Loucy (cell line): Measurements from ENCODE around the gene SKAP2.

Source experiments
- H2AFZ ChIP-seq: fragments of 200-600 bp; sonication (generic); 2 replicates; pipeline ENCODE4 v1.6.0; 2016; ENCODE audit warnings: antibody characterized with exemption, mild to moderate bottlenecking, low read length, moderate library complexity
- H3F3A ChIP-seq: fragments of 200-600 bp; 2 replicates; pipeline ENCODE4 v1.6.0; 2016; ENCODE audit warnings: antibody characterized with exemption, low read depth, mild to moderate bottlenecking
- H3K27me3 ChIP-seq: fragments of 200-600 bp; sonication (generic); 2 replicates; pipeline ENCODE4 v1.6.1; 2014; ENCODE audit warnings: low read length, mild to moderate bottlenecking; ENCODE audit not compliant: insufficient read depth, poor library complexity, severe bottlenecking
- H3K36me3 ChIP-seq: fragments of 200-600 bp; sonication (generic); 2 replicates; pipeline ENCODE4 v1.6.1; 2016; ENCODE audit warnings: low read length; ENCODE audit not compliant: insufficient read depth
- H3K4me1 ChIP-seq: fragments of 200-600 bp; sonication (generic); 2 replicates; pipeline ENCODE4 v1.5.1; 2014; ENCODE audit warnings: low read length, mild to moderate bottlenecking; ENCODE audit not compliant: insufficient read depth, poor library complexity, severe bottlenecking
- H3K4me2 ChIP-seq: fragments of 200-600 bp; sonication (generic); 2 replicates; pipeline ENCODE4 v1.6.0; 2014; ENCODE audit warnings: antibody characterized with exemption, low read length, low read depth, mild to moderate bottlenecking; ENCODE audit not compliant: poor library complexity, severe bottlenecking
- H3K4me3 ChIP-seq: fragments of 200-600 bp; sonication (generic); 2 replicates; pipeline ENCODE4 v1.5.1; 2014; ENCODE audit warnings: low read length, mild to moderate bottlenecking, mixed read lengths; ENCODE audit not compliant: poor library complexity, severe bottlenecking
- H3K79me2 ChIP-seq: fragments of 200-600 bp; sonication (generic); 2 replicates; pipeline ENCODE4 v1.6.1; 2014; ENCODE audit warnings: low read length; ENCODE audit not compliant: insufficient read depth
- H3K9ac ChIP-seq: fragments of 200-600 bp; sonication (generic); 2 replicates; pipeline ENCODE4 v1.6.0; 2014; ENCODE audit warnings: mild to moderate bottlenecking, low read depth, low read length, moderate library complexity; ENCODE audit not compliant: poor library complexity, severe bottlenecking
- H3K9me2 ChIP-seq: fragments of 200-600 bp; sonication (generic); replicated peaks from 2 replicates; pipeline ENCODE4 v1.6.1; 2016; ENCODE audit warnings: low read depth, low read length, mixed read lengths
- H3K9me3 ChIP-seq: fragments of 200-600 bp; sonication (generic); 2 replicates; pipeline ENCODE4 v1.6.1; 2014; ENCODE audit warnings: mild to moderate bottlenecking, antibody characterized with exemption, low read length, low read depth; ENCODE audit not compliant: insufficient read depth
- H4K20me1 ChIP-seq: fragments of 200-600 bp; sonication (generic); 2 replicates; pipeline ENCODE4 v1.6.0; 2014; ENCODE audit warnings: antibody characterized with exemption, low read length, mild to moderate bottlenecking; ENCODE audit not compliant: insufficient read depth, poor library complexity, severe bottlenecking
- CTCF ChIP-seq: fragments of 200-600 bp; sonication (generic); conservative IDR thresholded peaks from 2 replicates; pipeline ENCODE4 v1.5.1; 2014; ENCODE audit warnings: mild to moderate bottlenecking, antibody characterized with exemption, low read length
- EZH2phosphoT487 ChIP-seq: fragments of 200-600 bp; IDR thresholded peaks from 2 replicates; pipeline ENCODE4 v1.6.1; 2018; ENCODE audit warnings: antibody characterized with exemption, mild to moderate bottlenecking, moderate library complexity, borderline replicate concordance

SKAP2 gene

GRCh38 chr7:26735976-26736600, 128.3 kb downstream of the SKAP2 start:
- Histone ChIP-seq H3K9me2 (no peaks in the 10 kb centered on the region), H2AFZ (no peak overlapping the region), H3K9ac (no peak overlapping the region), H3K4me2 (no peak overlapping the region), H3K4me3 (no peak overlapping the region), H3K36me3 (peaks cover 11% of the 10 kb centered on the region), H4K20me1 (no peaks in the 10 kb centered on the region), H3K79me2 (no peaks in the 10 kb centered on the region), H3K9me3 (no peaks in the 10 kb centered on the region), H3K4me1 (no peaks in the 10 kb centered on the region), H3K27me3 (no peaks in the 10 kb centered on the region), H3F3A (no peaks in the 10 kb centered on the region)
- TF ChIP-seq CTCF: no peak
- no peak for TF ChIP-seq EZH2phosphoT487

DNA sequence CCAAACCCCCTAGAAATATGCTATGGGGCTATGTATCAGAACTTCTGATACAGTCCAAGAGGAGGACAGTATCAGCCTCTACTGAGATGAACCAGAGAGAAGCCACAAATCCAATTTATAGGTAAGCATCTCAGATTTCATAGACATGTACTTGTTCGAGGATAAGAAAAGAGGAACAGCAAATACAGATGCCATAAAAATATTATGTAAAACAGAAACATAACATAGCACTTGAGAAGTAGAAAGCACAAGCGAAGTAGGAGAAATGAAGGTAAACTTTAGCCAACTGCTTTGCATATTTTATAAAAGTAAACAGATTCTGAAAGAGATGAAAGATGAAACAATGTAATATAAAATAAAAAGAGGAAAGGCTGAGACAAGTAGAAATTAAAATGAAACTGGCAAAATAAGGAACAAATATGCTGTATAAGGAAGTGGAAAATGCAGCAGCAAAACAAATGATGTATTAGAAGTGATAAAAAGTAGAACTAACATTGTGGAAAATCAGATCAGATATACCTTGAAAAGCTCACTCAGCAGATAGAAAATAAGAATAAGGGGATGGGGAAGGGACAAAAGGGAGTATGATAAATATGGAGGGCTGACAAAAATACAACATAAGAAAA, 135.1 kb downstream of the SKAP2 start:
- Histone ChIP-seq H3K27me3 (no peaks in the 10 kb centered on the region), H4K20me1 (no peaks in the 10 kb centered on the region), H3K36me3 (peaks cover 2% of the 10 kb centered on the region; the same call in 1 of the 2 replicates), H3K4me3 (no peak overlapping the region), H3K9me3 (no peaks in the 10 kb centered on the region), H3K79me2 (no peaks in the 10 kb centered on the region), H2AFZ (no peak overlapping the region), H3K9ac (no peak overlapping the region), H3K9me2 (no peaks in the 10 kb centered on the region), H3K4me1 (peaks cover 3% of the 10 kb centered on the region), H3K4me2 (no peak overlapping the region), H3F3A (no peaks in the 10 kb centered on the region)
- TF ChIP-seq EZH2phosphoT487: no peak
- no peak for TF ChIP-seq CTCF

DNA sequence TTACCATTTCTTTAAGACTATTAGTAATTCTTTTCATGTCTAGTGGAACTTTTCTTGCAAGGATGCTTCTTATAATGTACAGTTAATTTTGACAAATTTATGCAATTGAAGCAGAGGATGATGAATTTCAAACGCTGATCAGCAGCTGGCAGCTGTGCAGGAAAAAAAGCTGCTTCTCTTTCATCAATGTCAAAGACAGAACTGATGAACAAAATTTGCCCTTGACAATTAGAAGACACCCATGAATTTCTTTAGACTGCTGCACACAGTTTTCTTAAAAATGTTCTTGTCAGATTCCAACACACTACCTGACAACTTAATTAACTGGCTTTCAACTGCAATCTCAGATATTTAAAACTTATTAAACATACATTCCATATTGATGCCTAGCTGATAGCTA, 138.3 kb downstream of the SKAP2 start:
- Histone ChIP-seq H3K4me2 (no peak overlapping the region), H2AFZ (no peak overlapping the region), H3K9me3 (no peaks in the 10 kb centered on the region), H3K27me3 (no peaks in the 10 kb centered on the region), H3K4me3 (no peak overlapping the region), H3K4me1 (peaks cover 3% of the 10 kb centered on the region), H3K79me2 (no peaks in the 10 kb centered on the region), H3F3A (no peaks in the 10 kb centered on the region), H3K9me2 (no peaks in the 10 kb centered on the region), H3K9ac (no peak overlapping the region), H3K36me3 (peaks cover 2% of the 10 kb centered on the region; the same call in 1 of the 2 replicates), H4K20me1 (no peaks in the 10 kb centered on the region)
- TF ChIP-seq CTCF (no peak), EZH2phosphoT487 (no peak)
